Thyroid gland (tissue), 4 donors: ENCODE results near the gene TAF1B. TPM values are rescaled to one million over a fixed set of nuclear protein-coding genes. Genes with fewer than 3 reads are reported as not detected.

Experiments used
- DNase-seq, 2 donors: peaks; one replicate each; pipeline ENCODE4 v3.0.0-alpha.2; 2019
- H3K27ac ChIP-seq, 3 donors: fragments of 200-600 bp; sonication (generic); 1 replicate in 2 of 3; 2 replicates in 1 of 3; pipeline ENCODE4 v1.5.1; 2016 to 2019; ENCODE audit warnings: mild to moderate bottlenecking in 1 of 3, moderate library complexity in 1 of 3
- H3K27me3 ChIP-seq: fragments of 200-600 bp; sonication (generic); one replicate; pipeline ENCODE4 v1.5.1; 2019
- H3K36me3 ChIP-seq, 2 donors: fragments of 200-600 bp; sonication (generic); one replicate each; pipeline ENCODE4 v1.5.1; 2016 to 2019
- H3K4me1 ChIP-seq, 2 donors: fragments of 200-600 bp; sonication (generic); one replicate each; pipeline ENCODE4 v1.5.1; 2017 to 2019
- H3K4me3 ChIP-seq, 3 donors: fragments of 200-600 bp; sonication (generic); replicated peaks in 1 of 3; 1 replicate in 2 of 3; 2 replicates in 1 of 3; pipeline ENCODE4 v1.5.1; 2016; ENCODE audit warnings: mild to moderate bottlenecking in 1 of 3
- H3K9me3 ChIP-seq: fragments of 200-600 bp; sonication (generic); one replicate; pipeline ENCODE4 v1.5.1; 2017
- POLR2A ChIP-seq, 2 donors: fragments of 450-650 bp; IDR thresholded peaks; one replicate each; pipeline ENCODE4 v1.6.1; 2017; ENCODE audit warnings: antibody characterized with exemption in 2 of 2, mild to moderate bottlenecking in 2 of 2, moderate library complexity in 1 of 2
- WGBS, 2 donors: methylation state at CpG; one replicate each; pipeline ENCODE4 v1.1.5; 2017; 5-methylcytosine and 5-hydroxymethylcytosine counted together
- intact Hi-C: fragments of 100-400 bp; cut with DNase I; formaldehyde crosslinking; loops from one replicate; pipeline ENCODE4 v1.15.1; 2023
- total RNA-seq, 4 donors: library from RNA; depleted of rRNA; stranded (reverse); fragments of >200 nt; gene quantifications; one replicate each; pipeline ENCODE4 v1.2.3, GENCODE V29; 2016
- TF ChIP-seq, protein P1 (sequence below), 6 experiments: fragments of 200-600 bp in 3 of 6; fragments of 450-650 bp in 3 of 6; sonication (generic) in 3 of 6; IDR thresholded peaks; one replicate each; pipeline ENCODE4 v1.5.1; 2016 to 2019; ENCODE audit warnings: antibody characterized with exemption in 6 of 6, mild to moderate bottlenecking in 2 of 6, inconsistent platforms in 1 of 6, moderate library complexity in 1 of 6

TAF1B gene
- total RNA-seq, 4 donors from 2014 or later: 18.6 to 33.9 (median 25.8) TPM

DNA sequence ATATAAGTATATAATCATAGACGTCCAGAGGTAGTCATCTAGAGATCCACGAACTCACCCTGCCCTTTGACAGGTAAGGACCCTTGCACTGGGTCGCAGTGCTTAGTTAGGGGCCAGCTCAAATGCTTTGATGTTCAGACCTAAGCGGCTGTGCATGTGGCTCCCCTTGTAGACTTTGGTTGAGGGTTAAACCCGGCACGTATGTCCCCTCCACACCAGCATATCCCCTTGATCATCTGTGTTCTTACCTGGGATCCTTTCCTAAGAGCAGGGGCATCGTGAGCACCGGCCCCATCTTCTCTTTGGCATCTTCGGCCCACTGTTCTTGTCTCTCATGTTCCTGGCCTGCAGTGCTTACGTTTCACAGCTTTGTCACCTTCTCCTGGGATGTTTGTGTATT lies 139.6 kb downstream of the TAF1B start:
- Histone ChIP-seq H3K4me1 (peaks cover 0 to 42% of the 10 kb centered on the region in 2 donors), H3K27me3 (no peaks in the 10 kb centered on the region), H3K27ac (no peak overlapping the region), H3K9me3 (no peaks in the 10 kb centered on the region), H3K36me3 (no peaks in the 10 kb centered on the region), H3K4me3 (no peak overlapping the region)
- 91 to 92% methylated on average over 10 of the region's 10 CpGs for WGBS, 2 donors
- no peak for TF ChIP-seq POLR2A (IDR thresholded peaks at IDR 0.05)
- TF ChIP-seq, protein P1, sequence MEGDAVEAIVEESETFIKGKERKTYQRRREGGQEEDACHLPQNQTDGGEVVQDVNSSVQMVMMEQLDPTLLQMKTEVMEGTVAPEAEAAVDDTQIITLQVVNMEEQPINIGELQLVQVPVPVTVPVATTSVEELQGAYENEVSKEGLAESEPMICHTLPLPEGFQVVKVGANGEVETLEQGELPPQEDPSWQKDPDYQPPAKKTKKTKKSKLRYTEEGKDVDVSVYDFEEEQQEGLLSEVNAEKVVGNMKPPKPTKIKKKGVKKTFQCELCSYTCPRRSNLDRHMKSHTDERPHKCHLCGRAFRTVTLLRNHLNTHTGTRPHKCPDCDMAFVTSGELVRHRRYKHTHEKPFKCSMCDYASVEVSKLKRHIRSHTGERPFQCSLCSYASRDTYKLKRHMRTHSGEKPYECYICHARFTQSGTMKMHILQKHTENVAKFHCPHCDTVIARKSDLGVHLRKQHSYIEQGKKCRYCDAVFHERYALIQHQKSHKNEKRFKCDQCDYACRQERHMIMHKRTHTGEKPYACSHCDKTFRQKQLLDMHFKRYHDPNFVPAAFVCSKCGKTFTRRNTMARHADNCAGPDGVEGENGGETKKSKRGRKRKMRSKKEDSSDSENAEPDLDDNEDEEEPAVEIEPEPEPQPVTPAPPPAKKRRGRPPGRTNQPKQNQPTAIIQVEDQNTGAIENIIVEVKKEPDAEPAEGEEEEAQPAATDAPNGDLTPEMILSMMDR (IDR thresholded peaks at IDR 0.05): no peak
- intact Hi-C loops: loop anchor here (10.0 kb wide), 1 partner anchor 178 kb away; no protein-coding TSS in a partner anchor
- no peak for DNase-seq

DNA sequence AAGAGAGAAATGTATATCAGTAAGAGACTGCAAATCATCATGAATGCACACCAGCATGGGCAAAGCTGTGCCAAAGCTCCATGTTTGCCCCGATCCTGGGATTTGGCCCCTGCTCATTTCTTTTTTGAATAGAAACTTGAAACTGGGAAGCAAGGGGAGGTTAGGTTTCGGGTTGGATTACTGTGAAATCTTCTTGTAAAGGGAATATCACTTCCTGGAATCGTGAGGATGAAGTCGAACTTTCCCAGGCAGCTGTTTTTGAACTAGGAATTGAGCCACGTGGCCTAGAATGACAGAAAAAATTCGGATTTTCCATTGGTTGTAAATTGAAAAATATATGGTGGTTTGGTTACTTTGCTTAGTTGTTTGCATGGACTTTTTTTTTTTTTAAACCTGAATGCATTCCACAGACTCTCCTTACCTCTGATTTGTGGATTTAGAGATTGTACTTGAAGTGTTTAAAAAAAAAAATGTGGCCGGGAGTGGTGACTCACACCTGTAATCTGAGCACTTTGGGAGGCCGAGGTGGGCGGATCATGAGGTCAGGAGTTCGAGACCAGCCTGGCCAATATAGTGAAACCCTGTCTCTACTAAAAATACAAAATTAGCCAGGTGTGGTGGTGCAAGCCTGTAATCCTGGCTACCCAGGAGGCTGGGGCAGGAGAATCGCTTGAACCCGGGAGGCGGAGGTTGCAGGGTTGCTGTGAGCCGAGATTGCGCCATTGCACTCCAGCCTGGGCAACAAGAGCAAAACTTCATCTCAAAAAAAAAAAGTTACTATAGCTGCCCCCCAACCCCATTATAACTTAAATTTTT lies 140.3 kb downstream of the TAF1B start:
- H3K4me1 ChIP-seq: peaks cover 0 to 42% of the 10 kb centered on the region in 2 donors
- intact Hi-C loops: loop anchor here (10.0 kb wide), 1 partner anchor 179 kb away; no protein-coding TSS in a partner anchor
- H3K4me3 ChIP-seq: no peak overlapping the region
- WGBS, 2 donors: 69 to 80% methylated on average over 15 of the region's 15 CpGs
- no peaks in the 10 kb centered on the region for H3K36me3 ChIP-seq
- no peaks in the 10 kb centered on the region for H3K9me3 ChIP-seq
- no peaks in the 10 kb centered on the region for H3K27me3 ChIP-seq
- H3K27ac ChIP-seq: no peak overlapping the region
- TF ChIP-seq POLR2A (IDR thresholded peaks at IDR 0.05): no peak
- TF ChIP-seq, protein P1 (IDR thresholded peaks at IDR 0.05): no peak
- DNase-seq: no peak

Other genes starting within 250 kb of the TAF1B start
- gene YWHAQ, start 212.5 kb upstream of the TAF1B start, total RNA-seq: 100 to 1,000 TPM; 246 to 270 (median 265) TPM
- 10 to 100 TPM in 1 of 4 donors, 1 to 10 TPM in 3; 6.2 to 12.1 (median 8.2) TPM for gene GRHL1, start 108.2 kb downstream of the TAF1B start, total RNA-seq
- 10 to 100 TPM; 11.2 to 44.2 (median 23.7) TPM for gene KLF11, start 200.1 kb downstream of the TAF1B start, total RNA-seq
- gene CYS1, start 236.9 kb downstream of the TAF1B start, total RNA-seq: 10 to 100 TPM in 1 of 4 donors, 1 to 10 TPM in 2, under 1 TPM in 1; 0.59 to 47.2 (median 2.7) TPM